ENCODE results near the gene SLC2A10.

The SLC2A10 gene

DNA sequence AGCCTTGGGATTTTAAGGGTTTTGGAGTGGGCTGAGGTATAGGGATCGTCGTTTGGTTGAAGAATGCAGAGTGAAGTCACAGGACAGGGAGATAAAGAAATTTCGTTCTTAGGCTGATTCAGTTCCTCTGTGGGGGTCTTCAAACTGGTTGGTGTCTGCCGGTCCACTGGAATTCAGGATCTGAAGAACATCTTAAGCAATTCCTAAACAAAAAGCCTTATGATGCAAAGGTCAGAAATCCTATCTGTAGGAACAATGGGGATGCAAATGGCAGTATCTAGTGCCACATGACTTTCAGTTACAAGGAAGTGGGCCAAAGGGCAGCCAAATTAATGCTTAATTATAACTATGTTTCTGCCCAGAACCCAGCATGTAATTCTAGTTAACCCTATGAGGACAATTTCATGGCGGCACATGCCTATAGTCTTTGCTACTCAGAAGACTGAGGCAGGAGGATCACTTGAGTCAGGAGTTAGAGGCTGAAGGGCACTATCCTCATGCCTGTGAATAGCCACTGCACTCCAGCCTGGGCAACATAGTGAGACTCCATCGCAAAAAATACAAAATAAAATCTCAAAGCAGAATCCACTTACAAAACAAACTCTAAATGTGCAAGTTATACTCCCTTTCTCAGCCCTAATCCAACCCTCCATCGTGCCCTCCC lies 4.6 kb upstream of the SLC2A10 start:
- DNase-seq: no peak

DNA sequence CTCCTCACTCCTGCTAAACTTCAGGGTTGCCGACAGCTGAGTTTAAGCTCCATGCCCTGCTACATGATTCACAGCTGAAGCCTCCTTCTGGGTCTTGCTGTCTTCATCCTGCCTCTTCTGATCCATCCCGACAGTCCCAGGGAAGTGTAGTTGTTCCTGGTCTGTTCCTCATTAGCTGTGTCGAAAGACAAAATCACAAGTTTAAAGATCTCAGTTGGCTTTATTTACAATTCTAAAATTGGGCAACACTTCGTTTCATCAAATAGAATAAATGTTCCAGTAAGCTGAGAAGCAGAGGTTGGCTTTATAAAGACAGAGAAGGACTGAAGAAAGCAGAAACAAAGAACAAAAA lies 4.1 kb upstream of the SLC2A10 start:
- no peak for DNase-seq

- DNase-seq: no peak
These were observed 3.2 kb upstream of the SLC2A10 start for GRCh38 chr20:46706242-46706641.

- no peak for DNase-seq
These were observed 1.1 kb upstream of the SLC2A10 start for GRCh38 chr20:46708172-46708860.

DNA sequence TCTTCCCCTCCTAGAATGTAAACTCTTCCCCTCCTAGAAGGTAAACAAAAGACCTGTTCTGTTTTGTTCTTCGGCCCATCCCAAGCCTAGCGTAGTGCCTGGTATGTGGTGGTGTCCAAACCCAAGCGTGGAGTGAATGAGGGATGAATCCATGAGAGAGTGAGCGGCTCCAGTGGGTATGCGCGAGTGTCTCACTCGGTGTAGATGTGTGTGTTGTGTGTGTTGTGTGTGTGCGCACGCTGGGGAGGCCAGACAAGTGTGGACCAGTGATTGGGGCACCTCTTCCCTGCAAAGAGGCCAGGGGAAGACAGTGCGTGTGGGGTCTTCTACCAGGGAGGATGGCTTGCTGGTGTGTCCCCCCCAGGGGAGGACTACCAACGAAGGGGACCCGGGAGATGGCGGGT lies 392 bp upstream of the SLC2A10 start:
- DNase-seq: no peak

DNA sequence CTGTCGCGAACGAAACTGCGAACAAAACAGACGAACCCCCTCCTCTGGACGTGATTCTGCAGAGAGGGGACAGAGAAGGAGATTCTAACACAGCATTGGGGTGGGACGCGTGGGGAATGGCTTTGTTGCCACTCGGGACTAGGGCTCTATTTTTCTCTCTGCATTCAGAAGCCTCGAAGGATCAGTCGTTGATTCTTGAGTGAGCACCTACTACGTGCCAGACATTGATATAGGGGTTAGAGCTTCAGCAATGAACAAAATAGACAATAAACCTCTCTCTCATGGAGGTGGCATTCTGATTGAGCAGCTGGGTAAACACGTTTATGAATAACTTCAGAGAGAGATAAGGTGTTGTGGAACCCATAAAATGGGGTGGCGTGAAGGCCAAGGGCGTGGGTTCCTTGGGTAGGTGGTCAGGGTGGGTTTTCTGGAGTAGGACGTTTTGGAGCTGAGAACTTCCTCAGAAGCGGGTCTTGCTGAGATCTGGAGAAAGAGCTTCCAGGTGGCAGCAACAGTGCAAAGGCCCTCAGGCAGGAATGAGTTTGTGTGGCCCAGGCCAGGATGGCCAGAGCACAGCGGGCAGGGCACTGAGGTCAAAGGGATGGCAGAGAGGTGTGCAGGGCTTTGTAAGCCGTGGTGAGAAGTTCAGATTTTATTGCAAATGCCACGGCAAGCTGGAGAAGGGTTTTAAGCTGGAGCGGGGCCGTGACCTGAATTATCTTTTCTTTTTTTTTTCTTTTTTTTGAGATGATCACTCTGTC lies 884 bp downstream of the SLC2A10 start:
- DNase-seq: no peak

DNA sequence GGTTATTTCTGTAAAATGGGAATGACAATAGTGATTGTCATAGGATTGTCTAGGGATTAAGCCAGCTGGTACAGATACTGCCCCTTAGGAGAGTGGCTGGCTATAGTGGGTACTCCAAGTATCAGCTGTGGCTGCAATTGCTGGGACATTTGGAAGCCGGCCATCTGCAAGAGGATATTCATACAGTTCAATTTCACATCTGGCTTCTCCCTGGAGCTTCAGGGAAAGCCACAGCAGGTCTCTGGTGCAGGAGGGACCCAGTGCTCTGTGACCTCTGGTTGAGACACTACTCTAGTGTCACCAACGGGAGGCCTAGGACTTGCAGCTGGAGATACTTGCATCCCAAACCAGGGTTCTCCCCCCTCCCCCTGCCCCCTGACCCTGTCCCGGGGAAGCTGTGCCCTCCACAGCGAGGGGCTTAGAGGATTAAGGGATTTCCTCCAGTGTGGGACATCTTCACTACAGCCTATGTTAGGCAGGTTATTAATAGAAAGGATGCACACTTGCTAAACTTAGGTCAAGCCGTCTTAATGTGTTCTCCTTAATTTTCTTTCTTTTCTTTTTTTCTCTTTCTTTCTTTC lies 2.7 kb downstream of the SLC2A10 start:
- no peak for DNase-seq

DNA sequence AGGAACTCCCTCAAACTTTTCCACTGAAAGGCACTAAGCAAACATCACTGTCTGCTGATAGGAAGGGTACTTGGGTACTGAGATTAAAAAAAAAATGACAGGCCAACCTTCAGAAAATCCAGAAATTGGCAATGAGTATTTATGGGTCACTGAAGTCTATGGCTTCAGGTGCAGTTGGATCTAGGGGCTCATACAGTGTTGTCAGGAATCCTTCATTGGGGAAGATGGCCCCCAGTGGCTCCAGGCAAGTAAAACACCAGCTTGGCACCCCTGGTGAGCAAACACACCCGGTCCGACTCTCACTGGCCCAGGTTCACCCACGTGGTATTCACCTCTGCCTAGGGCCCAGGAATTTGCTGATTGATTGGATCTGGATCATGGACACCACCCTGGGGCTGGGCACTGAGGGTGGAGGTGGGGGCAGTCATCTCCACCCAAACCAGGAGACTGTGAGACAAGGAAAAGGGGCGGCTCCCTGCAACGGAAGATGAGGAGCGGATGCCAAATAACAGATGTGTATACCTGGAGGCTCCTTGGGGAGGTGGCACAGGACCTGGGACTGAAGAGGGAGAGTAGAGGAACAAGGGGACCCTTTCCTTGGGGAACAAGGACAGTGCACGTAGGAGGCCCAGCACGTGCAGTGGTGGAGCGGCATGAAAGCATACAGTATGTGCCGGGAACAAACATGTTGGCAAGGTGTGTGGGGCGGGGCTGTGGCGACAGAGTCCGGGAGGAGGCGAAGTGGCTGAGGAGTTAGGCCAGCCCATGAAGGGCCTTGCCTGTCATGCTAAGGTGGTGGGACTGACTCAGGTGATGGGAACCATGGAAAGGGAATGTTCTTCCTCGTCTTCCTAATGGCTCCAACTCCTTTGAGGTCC lies 4.7 kb downstream of the SLC2A10 start:
- DNase-seq: no peak

DNA sequence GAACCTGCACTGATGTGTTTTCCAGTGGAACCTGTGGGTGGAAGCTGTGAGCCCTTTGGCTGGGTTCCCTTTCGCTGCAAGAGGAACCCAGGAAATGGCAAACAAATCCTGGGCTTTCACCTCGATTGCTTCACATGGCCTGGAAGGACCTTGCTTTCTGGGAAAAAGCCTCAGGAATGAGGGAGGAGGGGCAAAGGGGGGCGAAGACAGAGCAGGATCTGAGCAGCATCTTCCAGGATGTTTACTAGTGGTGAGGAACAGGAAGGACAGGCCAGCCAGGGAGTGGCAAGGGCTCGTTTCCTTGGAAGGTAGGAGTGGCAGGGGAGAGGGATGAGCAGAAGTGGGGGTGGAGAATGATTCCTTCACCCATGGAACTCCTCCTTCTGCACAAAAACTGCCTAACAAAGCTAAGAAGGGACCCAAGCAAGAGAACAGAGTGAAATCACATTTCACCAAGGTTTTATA lies 5.9 kb downstream of the SLC2A10 start:
- no peak for DNase-seq

DNA sequence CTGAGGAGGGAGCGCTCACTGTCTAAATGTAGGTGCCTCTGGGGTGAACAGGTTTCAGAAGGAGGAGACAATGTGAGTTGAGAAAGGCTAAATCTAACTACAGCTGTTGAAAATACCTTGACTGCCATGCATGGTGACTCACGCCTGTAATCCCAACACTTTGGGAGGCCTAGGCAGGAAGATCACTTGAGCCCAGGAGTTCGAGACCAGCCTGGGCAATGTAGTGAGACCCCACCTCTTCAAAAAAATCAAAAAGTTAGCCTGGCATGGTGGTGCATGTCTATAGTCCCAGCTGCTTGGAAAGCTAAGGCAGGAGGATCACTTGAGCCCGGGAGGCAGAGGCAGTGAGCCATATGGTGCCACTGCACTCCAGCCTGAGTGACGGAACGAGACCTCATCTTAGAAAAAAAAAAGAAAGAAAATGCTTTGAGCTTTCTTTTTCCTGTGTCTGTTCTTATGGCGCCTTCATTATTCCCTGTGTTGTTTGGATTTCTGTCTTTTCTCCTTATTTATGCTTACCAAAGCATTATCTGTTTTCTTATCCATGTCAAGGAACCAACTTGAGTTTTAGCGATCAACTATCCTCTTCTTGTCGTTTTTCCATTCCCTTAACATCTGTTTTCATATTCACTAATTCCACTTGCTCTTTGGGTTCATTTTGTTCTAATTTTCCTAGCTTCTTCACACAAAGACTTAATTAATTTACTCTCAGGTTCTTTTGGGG lies 8.5 kb downstream of the SLC2A10 start:
- no peak for DNase-seq

DNA sequence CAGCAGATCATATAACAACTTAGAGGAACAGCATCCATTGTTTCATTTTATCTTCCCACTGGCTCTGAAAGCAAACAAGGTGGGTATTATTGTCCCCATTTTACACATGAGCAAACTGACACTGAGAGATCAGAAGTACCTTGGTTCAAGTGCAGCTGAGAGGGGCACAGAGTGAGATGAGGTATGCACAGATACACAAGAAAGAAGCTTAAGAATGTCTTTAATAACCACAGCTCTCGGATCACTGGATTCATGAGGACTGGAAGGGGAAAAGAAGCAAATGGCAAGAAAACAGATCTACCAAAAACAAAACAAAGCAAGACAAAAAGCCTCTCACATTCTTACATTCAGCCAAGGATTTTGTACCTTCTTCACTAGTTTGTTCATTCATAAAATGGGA lies 10.6 kb downstream of the SLC2A10 start:
- DNase-seq: no peak

DNA sequence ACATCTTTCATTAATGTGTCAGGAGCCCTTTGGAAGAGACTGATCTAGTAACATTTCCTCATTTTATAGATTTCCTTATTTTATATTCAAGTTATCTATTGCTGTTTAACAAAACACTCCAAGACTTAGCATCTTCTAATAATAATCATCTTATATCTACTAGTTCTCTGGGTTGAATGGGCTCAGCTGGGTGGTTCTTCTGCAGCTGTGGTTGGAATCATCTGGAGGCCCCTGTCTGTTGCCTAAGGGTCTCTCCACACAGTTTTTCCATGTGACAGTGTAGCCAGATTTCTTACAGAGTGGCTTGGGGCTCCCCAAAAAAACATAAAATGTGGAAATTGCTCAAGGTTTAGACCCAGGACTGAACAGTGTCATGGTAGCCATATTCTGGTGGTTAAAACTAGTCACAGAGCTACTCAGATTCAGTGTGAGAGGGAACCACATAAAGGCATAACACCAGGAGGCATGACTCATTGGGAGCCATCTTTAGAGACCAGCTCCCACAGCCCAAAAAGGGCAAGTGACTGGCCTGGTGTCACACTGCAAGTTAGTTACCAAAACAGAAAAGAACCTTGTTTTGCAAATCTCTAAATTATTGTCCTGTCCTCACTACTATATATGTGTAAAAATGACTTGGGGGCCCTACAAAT lies 11.5 kb downstream of the SLC2A10 start:
- no peak for DNase-seq

DNA sequence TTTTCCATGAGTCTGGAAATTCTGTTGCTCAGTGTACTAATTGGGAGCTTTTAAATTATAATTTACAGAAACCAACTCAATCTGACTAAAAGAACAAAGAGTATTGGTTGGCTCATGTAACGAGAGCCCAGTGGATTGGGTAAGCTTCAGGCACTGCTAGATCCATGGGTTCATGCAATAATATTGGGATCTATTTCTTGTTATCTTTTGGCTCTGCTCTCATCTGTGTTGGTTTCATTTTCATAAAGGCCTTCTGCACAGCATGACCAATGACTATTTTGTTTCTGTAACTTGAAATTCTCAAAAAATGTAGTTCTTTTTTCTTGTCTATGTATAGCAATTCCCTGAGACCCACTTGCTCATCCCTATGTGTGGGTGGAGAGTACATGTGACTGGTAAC lies 12.0 kb downstream of the SLC2A10 start:
- DNase-seq: no peak

DNA sequence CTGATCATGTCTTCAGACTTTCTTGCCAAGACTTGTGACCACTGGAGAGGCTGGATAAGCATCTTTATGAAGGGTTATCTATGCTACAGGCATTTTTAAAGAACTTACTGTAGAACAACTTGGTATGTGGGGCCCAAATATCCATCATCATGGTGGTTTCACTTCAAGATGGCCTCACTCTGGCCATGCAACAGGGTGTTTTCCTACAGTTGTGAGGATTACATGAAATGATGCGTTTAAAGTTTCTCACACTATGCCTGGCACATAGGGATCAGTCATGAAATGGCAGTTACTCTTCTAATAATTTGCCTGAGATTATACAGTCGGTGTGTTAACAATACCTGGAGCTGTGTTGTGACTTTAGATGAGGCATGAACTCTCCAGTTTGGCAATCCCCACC lies 13.0 kb downstream of the SLC2A10 start:
- no peak for DNase-seq

DNA sequence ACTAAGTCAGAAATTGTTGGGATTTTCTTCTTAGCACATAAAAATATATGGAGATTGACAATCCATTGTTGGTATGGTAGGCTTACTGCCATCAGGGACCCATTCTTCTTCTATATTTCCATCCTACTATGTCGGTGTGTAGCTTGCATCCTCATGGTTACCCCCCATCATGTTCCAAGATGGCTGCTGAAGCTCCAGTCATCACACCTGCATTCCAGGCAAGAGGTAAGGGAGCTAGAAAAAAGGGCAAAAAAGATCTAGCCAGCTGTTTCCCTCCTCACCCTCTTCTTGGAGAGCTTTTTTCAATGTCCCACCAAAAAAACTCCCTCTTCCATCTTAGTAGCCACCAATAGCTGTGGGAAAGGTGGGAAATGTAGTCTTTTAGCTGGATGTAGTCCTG lies 13.6 kb downstream of the SLC2A10 start:
- no peak for DNase-seq

DNA sequence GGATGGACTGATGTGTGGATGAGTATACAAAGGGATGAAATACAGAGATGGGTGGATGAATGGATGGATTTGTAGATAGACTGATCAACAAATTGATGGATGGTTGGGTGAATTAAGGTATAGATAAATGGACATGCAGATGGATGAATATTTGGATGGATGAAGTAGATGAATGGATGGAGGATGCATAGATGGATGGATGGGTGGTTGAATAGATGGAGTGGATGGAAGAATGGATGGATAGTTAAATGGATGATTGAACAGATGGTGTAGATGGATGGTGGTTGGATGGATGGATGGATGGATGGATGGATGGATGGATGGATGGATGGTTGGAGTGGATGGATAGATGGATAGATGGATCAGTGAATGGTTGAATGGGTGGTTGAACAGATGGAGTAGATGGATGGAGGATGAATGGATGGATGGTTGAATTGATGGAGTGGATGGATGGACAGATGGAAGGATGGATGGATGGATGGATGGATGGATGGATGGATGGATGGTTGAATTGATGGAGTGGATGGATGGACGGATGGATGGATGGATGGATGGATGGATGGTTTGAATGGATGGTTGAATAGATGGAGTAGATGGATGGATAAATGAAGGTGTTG lies 15.0 kb downstream of the SLC2A10 start:
- no peak for DNase-seq

DNA sequence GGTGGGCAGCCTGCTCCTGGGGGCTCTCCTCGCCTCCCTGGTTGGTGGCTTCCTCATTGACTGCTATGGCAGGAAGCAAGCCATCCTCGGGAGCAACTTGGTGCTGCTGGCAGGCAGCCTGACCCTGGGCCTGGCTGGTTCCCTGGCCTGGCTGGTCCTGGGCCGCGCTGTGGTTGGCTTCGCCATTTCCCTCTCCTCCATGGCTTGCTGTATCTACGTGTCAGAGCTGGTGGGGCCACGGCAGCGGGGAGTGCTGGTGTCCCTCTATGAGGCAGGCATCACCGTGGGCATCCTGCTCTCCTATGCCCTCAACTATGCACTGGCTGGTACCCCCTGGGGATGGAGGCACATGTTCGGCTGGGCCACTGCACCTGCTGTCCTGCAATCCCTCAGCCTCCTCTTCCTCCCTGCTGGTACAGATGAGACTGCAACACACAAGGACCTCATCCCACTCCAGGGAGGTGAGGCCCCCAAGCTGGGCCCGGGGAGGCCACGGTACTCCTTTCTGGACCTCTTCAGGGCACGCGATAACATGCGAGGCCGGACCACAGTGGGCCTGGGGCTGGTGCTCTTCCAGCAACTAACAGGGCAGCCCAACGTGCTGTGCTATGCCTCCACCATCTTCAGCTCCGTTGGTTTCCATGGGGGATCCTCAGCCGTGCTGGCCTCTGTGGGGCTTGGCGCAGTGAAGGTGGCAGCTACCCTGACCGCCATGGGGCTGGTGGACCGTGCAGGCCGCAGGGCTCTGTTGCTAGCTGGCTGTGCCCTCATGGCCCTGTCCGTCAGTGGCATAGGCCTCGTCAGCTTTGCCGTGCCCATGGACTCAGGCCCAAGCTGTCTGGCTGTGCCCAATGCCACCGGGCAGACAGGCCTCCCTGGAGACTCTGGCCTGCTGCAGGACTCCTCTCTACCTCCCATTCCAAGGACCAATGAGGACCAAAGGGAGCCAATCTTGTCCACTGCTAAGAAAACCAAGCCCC lies 16.0 kb downstream of the SLC2A10 start:
- DNase-seq: no peak

- DNase-seq: no peak
These were observed 22.3 kb downstream of the SLC2A10 start for GRCh38 chr20:46731770-46732169.

GRCh38 chr20:46735436-46735835 lies 26.0 kb downstream of the SLC2A10 start:
- no peak for DNase-seq

Data from DMS 273 treated with DMSO at 0.1 percent for 48 hours (cell line).